SK-N-SH (cell line): ENCODE data around the gene CTSE. TPM values are rescaled to one million over a fixed set of nuclear protein-coding genes. Genes with fewer than 3 reads are reported as not detected.

Experiments
- CTCF ChIA-PET: fragments of 300-600, 350-600 bp; formaldehyde crosslinking; extraction: SDS; loops from one replicate; lab custom pipeline; 2021; lab: Yijun Ruan, JAX
- POLR2A ChIA-PET: fragments of 350-600 bp; sonication (Branson Sonifier 250); formaldehyde crosslinking; extraction: SDS; loops from one replicate; lab custom pipeline; 2020; ENCODE audit warnings: antibody characterized with exemption, inconsistent platforms; lab: Yijun Ruan, JAX
- DNase-seq: peaks from one replicate; pipeline ENCODE4 v3.0.0; 2012
- H2AFZ ChIP-seq: fragments of 200-600 bp; sonication (generic); 2 replicates; pipeline ENCODE4 v1.8.1; 2016; ENCODE audit warnings: antibody characterized with exemption, mild to moderate bottlenecking, low read depth
- H3F3A ChIP-seq: fragments of 200-600 bp; sonication (generic); replicated peaks from 2 replicates; pipeline ENCODE3; 2016; ENCODE audit warnings: antibody characterized with exemption, mild to moderate bottlenecking; ENCODE audit not compliant: insufficient read depth
- H3K27ac ChIP-seq, 2 experiments: fragments of 200-500 bp in 1 of 2; fragments of 200-600 bp in 1 of 2; sonication (Bioruptor generic) in 1 of 2; sonication (generic), shearing (Covaris generic) in 1 of 2; 2 replicates each; pipeline versions ENCODE4 v1.5.1 to v1.6.1; 2014 to 2016; ENCODE audit warnings: low read depth in 2 of 2, inconsistent platforms in 1 of 2, low read length in 1 of 2, mild to moderate bottlenecking in 1 of 2, mixed read lengths in 1 of 2
- H3K27me3 ChIP-seq: fragments of 200-600 bp; sonication (generic), shearing (Covaris generic); 2 replicates; pipeline ENCODE4 v1.6.1; 2016; ENCODE audit warnings: mixed run types; ENCODE audit not compliant: insufficient read depth
- H3K36me3 ChIP-seq, 2 experiments: fragments of 200-500 bp in 1 of 2; fragments of 200-600 bp in 1 of 2; sonication (Bioruptor generic) in 1 of 2; sonication (generic) in 1 of 2; replicated peaks in 1 of 2; 2 replicates each; pipeline versions ENCODE3 to v1.5.1; 2014 to 2016; ENCODE audit warnings: low read length in 1 of 2, mild to moderate bottlenecking in 1 of 2; ENCODE audit not compliant: insufficient read depth in 2 of 2, control insufficient read depth in 1 of 2
- H3K4me1 ChIP-seq, 2 experiments: fragments of 200-500 bp in 1 of 2; fragments of 200-600 bp in 1 of 2; sonication (Bioruptor generic) in 1 of 2; sonication (generic), shearing (Covaris generic) in 1 of 2; 2 replicates each; pipeline versions ENCODE4 v1.5.1 to v1.6.1; 2014 to 2016; ENCODE audit warnings: low read depth in 1 of 2, low read length in 1 of 2, mixed run types in 1 of 2; ENCODE audit not compliant: insufficient read depth in 2 of 2, control insufficient read depth in 1 of 2
- H3K4me2 ChIP-seq: fragments of 200-600 bp; sonication (generic), shearing (Covaris generic); 2 replicates; pipeline ENCODE4 v1.6.1; 2017; ENCODE audit warnings: mixed run types
- H3K4me3 ChIP-seq, 2 experiments: fragments of 200-500 bp in 1 of 2; fragments of 200-600 bp in 1 of 2; sonication (Bioruptor generic) in 1 of 2; sonication (generic), shearing (Covaris generic) in 1 of 2; 2 replicates each; pipeline versions ENCODE4 v1.5.1 to v1.8.1; 2014 to 2016; ENCODE audit warnings: low read depth in 2 of 2, inconsistent platforms in 1 of 2, low read length in 1 of 2, mild to moderate bottlenecking in 1 of 2, mixed read lengths in 1 of 2, moderate library complexity in 1 of 2
- H3K79me2 ChIP-seq: fragments of 200-600 bp; sonication (generic); 2 replicates; pipeline ENCODE4 v1.8.1; 2017; ENCODE audit warnings: mild to moderate bottlenecking; ENCODE audit not compliant: insufficient read depth
- H3K9ac ChIP-seq: fragments of 200-600 bp; sonication (generic); 2 replicates; pipeline ENCODE4 v1.6.1; 2017; ENCODE audit warnings: mixed run types
- H3K9me2 ChIP-seq: fragments of 200-600 bp; sonication (generic); 2 replicates; pipeline ENCODE4 v1.6.1; 2017; ENCODE audit warnings: mixed run types
- H3K9me3 ChIP-seq: fragments of 200-600 bp; sonication (generic); 2 replicates; pipeline ENCODE4 v1.6.1; 2017; ENCODE audit warnings: mixed run types, mild to moderate bottlenecking, moderate library complexity
- H4K20me1 ChIP-seq: fragments of 200-600 bp; sonication (generic); 2 replicates; pipeline ENCODE4 v1.6.1; 2017; ENCODE audit warnings: mild to moderate bottlenecking, mixed run types; ENCODE audit not compliant: insufficient read depth
- CHD2 ChIP-seq: fragments of 150-350 bp; IDR thresholded peaks from 2 replicates; pipeline ENCODE4 v1.6.1; 2018; ENCODE audit warnings: low read length; ENCODE audit not compliant: partially characterized antibody
- CTCF ChIP-seq: fragments of 200-600 bp; sonication (generic); IDR thresholded peaks from 2 replicates; pipeline ENCODE4 v1.6.1; 2017; ENCODE audit warnings: antibody characterized with exemption, mild to moderate bottlenecking, moderate library complexity
- EP300 ChIP-seq, 2 experiments: IDR thresholded peaks; 2 replicates each; pipeline versions ENCODE4 v1.4.0 to v1.6.1; 2012; ENCODE audit warnings: borderline replicate concordance in 1 of 2, low read depth in 1 of 2, low read length in 1 of 2
- FOXM1 ChIP-seq: IDR thresholded peaks from 2 replicates; pipeline ENCODE4 v1.4.0; 2012; ENCODE audit warnings: low read depth, mild to moderate bottlenecking
- GABPA ChIP-seq: IDR thresholded peaks from 2 replicates; pipeline ENCODE4 v1.4.0; 2012; ENCODE audit warnings: low read depth, mild to moderate bottlenecking
- GATA2 ChIP-seq: sonication (generic); formaldehyde crosslinking; IDR thresholded peaks from 2 replicates; pipeline ENCODE4 v1.5.0; 2020; ENCODE audit warnings: mild to moderate bottlenecking, missing genetic modification reagents
- MEF2A ChIP-seq: IDR thresholded peaks from 2 replicates; pipeline ENCODE4 v1.4.0; 2012; ENCODE audit warnings: low read depth, borderline replicate concordance
- MXI1 ChIP-seq: IDR thresholded peaks from 2 replicates; pipeline ENCODE4 v1.6.1; 2012; ENCODE audit warnings: mild to moderate bottlenecking, low read depth, low read length, improper control_type of control experiment
- NFIC ChIP-seq: IDR thresholded peaks from 2 replicates; pipeline ENCODE4 v1.4.0; 2012; ENCODE audit warnings: borderline replicate concordance
- NRF1 ChIP-seq: IDR thresholded peaks from 2 replicates; pipeline ENCODE4 v1.6.1; 2012; ENCODE audit warnings: low read depth, mild to moderate bottlenecking, low read length
- POLR2AphosphoS5 ChIP-seq: IDR thresholded peaks from 2 replicates; pipeline ENCODE4 v1.6.1; 2012; ENCODE audit warnings: low read depth, low read length
- RCOR1 ChIP-seq: fragments of 150-350 bp; IDR thresholded peaks from 2 replicates; pipeline ENCODE4 v1.6.1; 2017; ENCODE audit warnings: antibody characterized with exemption, low read length
- REST ChIP-seq: IDR thresholded peaks from 2 replicates; pipeline ENCODE4 v1.6.1; 2012; ENCODE audit warnings: mild to moderate bottlenecking, low read depth, low read length, moderate library complexity
- RFX5 ChIP-seq: IDR thresholded peaks from 2 replicates; pipeline ENCODE4 v1.6.1; 2012; ENCODE audit warnings: mild to moderate bottlenecking, improper control_type of control experiment, low read length
- TEAD4 ChIP-seq: IDR thresholded peaks from 2 replicates; pipeline ENCODE4 v1.4.0; 2012; ENCODE audit warnings: mild to moderate bottlenecking, borderline replicate concordance; ENCODE audit not compliant: insufficient read depth
- USF2 ChIP-seq: fragments of 150-350 bp; IDR thresholded peaks from 2 replicates; pipeline ENCODE4 v1.6.1; 2017; ENCODE audit warnings: antibody characterized with exemption, low read length, low read depth, borderline replicate concordance
- YY1 ChIP-seq: IDR thresholded peaks from 2 replicates; pipeline ENCODE4 v1.4.0; 2012; ENCODE audit warnings: low read depth, mild to moderate bottlenecking
- ZBTB33 ChIP-seq: IDR thresholded peaks from 2 replicates; pipeline ENCODE4 v1.4.0; 2012; ENCODE audit warnings: low read depth, borderline replicate concordance
- WGBS: methylation state at CpG from one replicate; pipeline ENCODE4 v1.1.6; 2017; ENCODE audit warnings: low lambda C conversion rate; 5-methylcytosine and 5-hydroxymethylcytosine counted together
- polyA plus RNA-seq, 3 experiments: library from polyadenylated mRNA; depleted of rRNA; stranded (reverse); fragments of >200 nt; gene quantifications; 2 replicates each; pipeline ENCODE4 v1.2.3, GENCODE V29; 2012

CTSE gene
- polyA plus RNA-seq, 1 of the 3 experiments (the other 2 are of a cell fraction) = not detected

GRCh38 chr1:206062464-206062863 lies 38.8 kb upstream of the CTSE start:
- no peaks in the 10 kb centered on the region; the same call in 1 of the 2 replicates for H3K9me3 ChIP-seq
- POLR2A ChIA-PET = no interaction called here
- no peak overlapping the region for H3K9ac ChIP-seq
- H3K4me2 ChIP-seq = no peak overlapping the region
- no peak overlapping the region for H2AFZ ChIP-seq
- CTCF ChIA-PET = interaction anchor here (0.8 to 0.9 kb wide), 2 partner anchors 31 to 44 kb away, joined by 3 to 4 read pairs; no protein-coding TSS in a partner anchor
- no peaks in the 10 kb centered on the region for H4K20me1 ChIP-seq
- H3K9me2 ChIP-seq = no peaks in the 10 kb centered on the region
- H3K4me1 ChIP-seq = no peaks in the 10 kb centered on the region; a peak in 1 of 4 replicates
- no peak overlapping the region for H3K4me3 ChIP-seq
- no peak overlapping the region for H3K27ac ChIP-seq
- 63% methylated on average over 6 of the region's 6 CpGs for WGBS
- H3F3A ChIP-seq = no peaks in the 10 kb centered on the region
- H3K36me3 ChIP-seq = no peaks in the 10 kb centered on the region
- DNase-seq = no peak
- no peaks in the 10 kb centered on the region for H3K79me2 ChIP-seq
- TF ChIP-seq YY1 (no peak), REST (no peak), ZBTB33 (no peak), RCOR1 (no peak), GABPA (no peak), NRF1 (no peak), CHD2 (no peak), GATA2 (CRISPR knock-in tag) (no peak), CTCF (no peak), EP300 (IDR thresholded peaks at IDR 0.05; ENCODE audit: borderline replicate concordance in 1 of 2, low read depth in 1 of 2, low read length in 1 of 2) (no peak), RFX5 (no peak), USF2 (no peak), MEF2A (no peak), FOXM1 (no peak), POLR2AphosphoS5 (no peak), MXI1 (no peak), NFIC (no peak), TEAD4 (no peak)
- H3K27me3 ChIP-seq = peaks cover under 1% of the 10 kb centered on the region; the same call in 1 of the 2 replicates
